Measurements from ENCODE around the gene P2RX1. TPM values are rescaled to one million over a fixed set of nuclear protein-coding genes. Genes with fewer than 3 reads are reported as not detected.
"Not testable (repeated sequence)": the region's sequence is repeated elsewhere in the genome, so short reads cannot be mapped to it uniquely, and the experiment has no call there.

The P2RX1 gene
- total RNA-seq, 1 donor from 2014 or later: 0.68 TPM

- ATAC-seq: no peak
Observed at GRCh38 chr17:3951420-3951819, 35.2 kb upstream of the P2RX1 start.

DNA sequence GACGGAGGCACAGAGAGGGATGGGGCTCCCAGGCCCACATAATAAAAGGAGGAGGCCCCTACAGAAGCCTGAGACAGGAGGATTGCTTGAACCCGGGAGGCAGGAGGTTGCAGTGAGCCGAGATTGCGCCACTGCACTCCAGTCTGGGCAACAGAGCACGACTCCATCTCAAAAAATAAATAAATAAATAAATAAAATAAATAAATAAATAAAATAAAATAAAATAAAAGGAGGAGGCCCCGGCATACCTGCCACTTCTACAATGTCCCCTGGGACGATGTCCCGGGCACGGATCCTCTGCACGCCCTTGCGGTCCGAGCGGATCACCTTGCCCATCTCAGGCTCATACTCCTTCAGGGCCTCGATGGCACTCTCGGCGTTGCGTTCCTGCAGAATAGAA is 34.7 kb upstream of the P2RX1 start:
- ATAC-seq: no peak

- no peak for ATAC-seq
Observed at GRCh38 chr17:3950584-3950983, 34.3 kb upstream of the P2RX1 start.

- no peak for ATAC-seq
Observed at GRCh38 chr17:3949418-3949817, 33.2 kb upstream of the P2RX1 start.

DNA sequence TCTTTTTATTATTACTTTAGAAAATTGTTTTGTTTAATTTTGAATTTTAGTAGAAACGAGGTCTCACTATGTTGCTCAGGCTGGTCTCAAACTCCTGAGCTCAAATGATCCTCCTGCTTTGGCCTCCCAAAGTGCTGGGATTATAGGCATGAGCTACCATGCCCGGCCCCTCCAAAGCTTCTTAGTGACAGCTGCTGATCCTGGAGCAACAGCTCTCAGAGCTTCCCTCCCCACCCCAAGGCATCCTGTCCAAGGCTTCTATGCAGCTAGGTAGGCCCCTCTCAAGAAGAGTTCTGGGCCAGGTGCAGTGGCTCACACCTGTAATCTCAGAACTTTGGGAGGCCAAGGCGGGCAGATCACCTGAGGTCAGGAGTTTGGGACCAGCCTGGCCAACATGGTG is 32.3 kb upstream of the P2RX1 start:
- ATAC-seq: not testable (repeated sequence)

GRCh38 chr17:3947318-3947810 is 31.1 kb upstream of the P2RX1 start:
- ATAC-seq: no peak

DNA sequence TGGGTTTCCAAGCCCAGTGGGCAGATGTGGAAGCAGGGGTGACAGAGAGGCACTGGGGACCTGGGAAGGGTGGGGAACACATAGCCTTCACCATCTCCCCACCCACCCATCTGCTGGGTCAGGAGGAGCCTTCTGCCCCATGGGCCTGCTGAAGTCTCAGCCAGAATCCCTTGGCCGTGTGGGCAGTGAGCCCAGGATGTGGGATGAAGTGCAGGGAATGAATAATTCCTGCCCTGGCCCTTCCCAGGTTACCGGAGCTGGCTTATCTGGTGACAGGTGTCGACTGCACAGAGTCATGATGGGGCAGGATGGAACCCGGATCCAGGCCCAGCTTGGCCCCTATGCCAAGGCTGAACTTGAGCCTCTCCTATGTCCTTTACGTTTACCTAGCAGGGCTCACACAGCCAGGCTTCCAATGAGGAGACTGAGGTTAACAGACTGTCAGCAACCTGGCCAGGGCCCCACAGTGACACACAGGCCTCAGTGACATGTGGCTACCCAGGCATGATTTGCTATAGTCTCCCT is 30.5 kb upstream of the P2RX1 start:
- no peak for ATAC-seq

- peak; percentile 64 for ATAC-seq
Observed at GRCh38 chr17:3944485-3945388, 28.5 kb upstream of the P2RX1 start.

- ATAC-seq: no peak
Observed at GRCh38 chr17:3943240-3943891, 27.1 kb upstream of the P2RX1 start.

GRCh38 chr17:3940965-3941698 is 24.9 kb upstream of the P2RX1 start:
- no peak for ATAC-seq

DNA sequence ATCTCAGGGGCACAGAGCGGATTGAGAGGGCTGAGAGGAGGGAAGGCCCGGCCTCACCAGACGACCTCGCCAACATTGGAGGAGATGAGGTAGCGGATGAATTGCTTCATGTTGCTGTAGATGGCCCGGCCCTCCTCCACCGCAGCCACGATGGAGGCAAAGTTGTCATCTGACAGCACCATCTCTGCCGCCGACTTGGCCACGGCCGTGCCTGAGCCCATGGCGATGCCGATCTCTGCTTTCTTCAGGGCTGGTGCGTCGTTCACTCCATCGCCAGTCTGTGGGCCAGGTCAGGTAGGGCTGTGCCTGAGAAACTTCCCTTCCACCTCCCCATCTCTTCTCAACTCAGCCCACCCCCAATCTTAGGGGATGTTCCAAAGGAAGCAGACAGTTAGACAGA is 21.1 kb upstream of the P2RX1 start:
- no peak for ATAC-seq

DNA sequence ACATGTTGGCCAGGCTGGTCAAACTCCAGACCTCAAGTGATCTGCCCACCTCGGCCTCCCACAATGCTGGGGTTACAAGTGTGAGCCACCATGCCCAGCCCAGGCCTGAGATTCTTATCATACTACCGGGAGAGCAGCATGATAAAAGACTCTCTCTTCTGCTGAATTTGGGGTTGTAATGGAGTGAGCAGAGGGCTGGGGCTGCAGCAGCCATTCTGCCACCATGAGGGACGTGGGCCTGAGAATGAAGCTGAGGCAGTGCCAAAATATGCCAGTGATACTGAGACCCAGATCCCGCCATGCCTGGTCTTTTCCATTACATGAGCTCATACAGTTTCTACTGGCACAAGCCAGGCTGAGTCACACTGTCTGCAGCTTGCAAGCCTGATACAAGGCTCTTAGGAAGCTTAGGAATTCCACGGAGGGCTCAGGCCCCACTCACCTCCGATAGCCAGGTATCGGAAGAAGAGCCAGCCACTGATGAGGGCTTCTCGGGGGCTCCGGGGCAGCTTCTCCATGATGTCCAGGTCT is 19.6 kb upstream of the P2RX1 start:
- peak; percentile 58 for ATAC-seq

DNA sequence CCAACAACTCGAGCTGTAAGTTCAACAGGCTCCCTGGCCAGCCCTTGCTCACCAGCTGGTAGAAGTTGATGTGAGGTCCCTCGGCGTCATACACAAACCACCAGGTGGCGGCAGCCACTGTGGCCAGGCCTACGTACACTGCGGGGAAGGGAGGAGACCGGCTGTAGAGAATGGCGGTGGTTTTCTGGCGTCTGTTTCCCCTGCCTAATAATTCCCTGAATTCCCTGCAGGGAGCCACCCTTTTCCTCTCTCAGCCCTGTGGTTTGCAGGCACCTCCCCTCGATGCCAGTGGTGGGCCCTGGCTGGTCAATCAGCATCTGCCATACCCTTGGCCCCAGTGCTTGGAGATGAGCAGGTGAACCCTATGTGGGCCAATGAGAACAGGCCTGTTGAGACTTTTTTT is 18.9 kb upstream of the P2RX1 start:
- ATAC-seq: peak; percentile 92

DNA sequence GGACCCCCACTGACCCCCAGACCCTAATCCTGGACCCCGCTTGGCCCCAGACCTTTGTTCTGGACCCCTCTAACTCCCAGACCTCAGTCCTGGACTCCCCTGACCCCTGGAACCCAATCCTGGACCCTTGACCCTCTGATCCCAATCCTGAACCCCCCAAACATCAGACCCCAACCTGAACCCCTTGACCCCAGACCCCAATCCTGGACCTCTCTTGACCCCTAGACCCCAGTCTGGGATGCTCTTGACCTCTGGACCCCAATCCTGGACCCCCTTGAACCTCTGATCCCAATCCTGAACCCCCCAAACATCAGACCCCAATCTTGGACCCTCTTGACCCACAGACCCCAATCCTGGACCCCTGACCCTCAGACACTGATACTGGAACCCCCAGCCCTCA is 13.5 kb upstream of the P2RX1 start:
- ATAC-seq: no peak

- no peak for ATAC-seq
Observed at GRCh38 chr17:3929181-3929580, 12.9 kb upstream of the P2RX1 start.

DNA sequence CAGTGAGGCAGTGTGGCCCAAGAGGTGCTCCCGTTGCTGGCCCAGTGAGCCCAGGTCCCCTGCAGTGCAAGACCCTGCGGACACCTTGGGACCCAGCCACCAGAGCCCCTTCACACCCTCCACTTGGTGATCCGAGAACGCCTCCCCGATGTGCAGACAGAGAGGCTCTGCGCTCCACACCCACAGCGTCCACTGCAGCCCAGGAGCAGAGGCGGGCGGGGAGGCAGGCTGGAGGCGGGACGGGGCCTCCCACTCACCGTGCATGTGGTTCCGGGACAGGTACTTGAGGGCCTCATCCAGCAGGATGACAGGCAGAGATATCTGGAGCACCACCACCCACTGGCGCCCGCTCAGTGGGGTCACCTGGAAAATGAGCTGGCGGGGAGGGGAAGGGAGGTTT is 12.1 kb upstream of the P2RX1 start:
- ATAC-seq: no peak

- ATAC-seq: no peak
Observed at GRCh38 chr17:3927628-3928340, 11.5 kb upstream of the P2RX1 start.

DNA sequence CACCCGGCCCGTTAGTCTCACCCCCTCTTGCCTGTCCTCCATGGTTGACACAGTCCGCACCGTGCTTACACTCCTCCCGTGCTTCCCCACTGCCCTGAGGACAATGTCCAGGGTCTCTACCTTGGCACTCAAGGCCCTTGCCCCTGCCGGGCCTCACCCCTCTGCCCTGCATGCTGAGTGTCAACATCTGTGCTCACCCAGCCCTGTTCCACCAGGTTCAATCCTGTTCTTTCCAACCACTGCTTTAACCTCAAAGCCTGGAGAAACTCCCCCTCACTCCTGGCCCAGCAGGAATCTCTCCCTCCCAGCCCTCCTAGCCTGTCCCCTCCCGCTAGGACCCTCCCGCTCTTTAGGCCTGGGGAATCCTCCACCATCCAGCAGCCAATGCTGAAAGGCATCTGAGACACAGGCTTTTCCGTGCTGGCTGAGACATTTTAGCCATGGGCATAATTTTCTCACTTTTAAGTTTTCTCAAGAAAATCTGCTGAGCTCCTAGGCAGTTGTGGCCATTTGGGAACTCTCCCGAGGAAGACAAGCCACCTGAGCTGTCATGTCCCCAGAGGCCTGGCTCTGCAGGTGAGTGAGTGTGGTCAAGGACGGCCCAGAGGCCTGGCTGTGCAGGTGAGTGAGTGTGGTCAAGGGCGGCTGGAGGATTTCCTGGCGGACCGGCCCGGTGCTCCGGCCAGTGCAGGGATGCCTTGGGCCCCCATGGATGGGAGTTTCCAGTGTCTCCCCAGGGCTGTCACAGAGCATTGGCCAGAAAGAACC is 10.8 kb upstream of the P2RX1 start:
- ATAC-seq: no peak

DNA sequence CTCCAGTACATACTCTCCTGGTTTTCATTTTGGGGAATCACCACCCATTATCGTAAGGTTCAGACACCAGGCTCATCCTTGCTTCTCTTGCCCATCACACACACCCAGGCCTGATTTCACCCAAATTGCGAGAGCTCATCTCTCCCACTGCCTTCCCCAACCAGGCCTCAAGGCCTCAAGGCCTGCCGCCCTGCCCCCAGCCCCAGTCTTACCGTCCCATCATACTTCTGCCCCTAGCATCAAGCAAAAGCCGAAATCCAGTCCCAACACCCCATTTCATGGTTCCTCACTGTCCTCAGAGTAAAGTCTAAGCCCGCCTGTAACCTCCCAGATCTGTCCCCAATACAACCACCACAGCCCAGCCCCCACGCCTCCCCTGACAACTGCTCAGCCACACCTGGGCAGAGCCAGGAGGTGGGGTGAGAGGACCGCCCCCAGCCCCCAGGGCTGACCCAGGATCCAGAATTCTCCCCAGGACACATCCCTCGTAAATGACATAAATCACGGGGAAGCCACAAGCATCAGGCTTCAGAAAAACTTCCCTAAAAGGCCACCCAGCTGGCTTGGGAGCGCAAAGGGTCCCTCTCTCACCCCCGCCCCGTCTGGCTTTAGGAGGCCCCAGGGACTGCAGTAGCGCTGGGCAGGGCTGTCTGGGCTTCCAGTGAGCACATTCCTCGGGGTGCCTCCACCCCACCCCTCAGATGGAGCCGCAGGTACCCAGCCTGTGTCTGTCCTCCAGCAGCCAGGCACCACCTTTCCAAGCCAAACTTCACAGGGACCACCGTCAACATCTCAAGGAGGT is 9.6 kb upstream of the P2RX1 start:
- no peak for ATAC-seq

Measured in esophagus mucosa (tissue), 1 donor.